Measurements from ENCODE around the gene C2CD4C. TPM values are rescaled to one million over a fixed set of nuclear protein-coding genes. Genes with fewer than 3 reads are reported as not detected.
"Not testable (repeated sequence)": the region's sequence is repeated elsewhere in the genome, so short reads cannot be mapped to it uniquely, and the experiment has no call there.

Gene C2CD4C
- total RNA-seq, 1 donor from 2014 or later: 172 TPM

DNA sequence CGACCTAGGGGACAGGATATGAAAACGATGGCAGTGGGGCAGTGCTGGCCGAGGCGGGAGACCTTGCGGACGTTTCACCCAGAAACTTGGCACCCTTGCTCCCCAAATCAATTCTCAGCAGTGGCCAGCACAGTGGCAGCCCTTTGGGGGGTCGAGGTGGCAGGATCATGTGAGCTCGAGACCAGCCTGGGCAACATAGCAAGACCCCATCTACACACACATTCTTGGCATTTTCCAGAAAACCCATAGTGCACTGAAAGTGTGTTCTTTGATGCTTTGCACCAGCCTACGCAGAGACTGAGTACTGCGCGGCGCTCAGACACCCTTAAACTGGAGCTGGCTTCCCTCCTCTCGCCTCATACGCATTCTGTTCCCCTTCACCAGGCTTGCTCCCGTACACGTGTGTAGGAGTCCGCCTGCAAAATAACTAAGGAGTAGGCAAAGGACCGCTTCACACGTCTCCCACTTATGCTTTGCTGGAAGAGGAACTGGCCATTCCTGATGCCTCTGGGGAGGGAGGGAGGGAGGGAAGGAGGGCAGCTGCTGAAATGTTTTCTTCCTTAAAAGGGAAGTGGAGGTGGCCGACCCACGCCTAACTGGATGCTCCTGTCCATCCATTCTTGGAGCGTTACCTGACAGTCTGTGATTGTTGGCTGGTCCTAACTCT lies 40.9 kb downstream of the C2CD4C start:
- no peak for DNase-seq (ENCODE audit: low spot score)

GRCh38 chr19:367561-367960 lies 41.4 kb downstream of the C2CD4C start:
- no peak for DNase-seq (ENCODE audit: low spot score)

GRCh38 chr19:366951-367350 lies 42.0 kb downstream of the C2CD4C start:
- DNase-seq (ENCODE audit: low spot score): no peak

DNA sequence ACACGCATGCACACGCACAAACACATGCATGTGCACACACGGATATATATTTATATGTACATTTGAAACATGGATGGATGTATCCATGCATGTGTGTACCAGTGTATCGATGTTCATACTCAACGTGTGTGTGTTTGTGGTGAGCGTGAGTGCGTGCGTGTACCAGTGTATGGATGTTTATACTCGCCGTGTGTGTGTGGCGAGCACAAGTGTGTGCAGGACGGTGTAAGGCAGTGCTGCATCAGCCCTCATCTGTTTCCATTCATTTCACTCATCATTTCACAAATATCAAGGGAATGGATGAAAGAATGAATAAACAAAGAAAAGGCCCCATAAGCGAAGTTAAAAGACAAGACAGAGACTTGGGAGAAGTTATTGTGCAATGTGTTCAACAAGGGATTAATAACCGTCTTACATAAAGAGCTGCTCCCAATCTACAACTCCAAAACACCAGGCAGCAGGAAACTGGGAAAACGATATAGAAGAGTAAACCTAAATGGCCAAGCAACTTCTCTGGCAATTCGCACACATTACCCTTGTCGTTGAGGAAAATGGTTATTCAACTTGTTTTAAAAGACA lies 42.7 kb downstream of the C2CD4C start:
- DNase-seq (ENCODE audit: low spot score): no peak

DNA sequence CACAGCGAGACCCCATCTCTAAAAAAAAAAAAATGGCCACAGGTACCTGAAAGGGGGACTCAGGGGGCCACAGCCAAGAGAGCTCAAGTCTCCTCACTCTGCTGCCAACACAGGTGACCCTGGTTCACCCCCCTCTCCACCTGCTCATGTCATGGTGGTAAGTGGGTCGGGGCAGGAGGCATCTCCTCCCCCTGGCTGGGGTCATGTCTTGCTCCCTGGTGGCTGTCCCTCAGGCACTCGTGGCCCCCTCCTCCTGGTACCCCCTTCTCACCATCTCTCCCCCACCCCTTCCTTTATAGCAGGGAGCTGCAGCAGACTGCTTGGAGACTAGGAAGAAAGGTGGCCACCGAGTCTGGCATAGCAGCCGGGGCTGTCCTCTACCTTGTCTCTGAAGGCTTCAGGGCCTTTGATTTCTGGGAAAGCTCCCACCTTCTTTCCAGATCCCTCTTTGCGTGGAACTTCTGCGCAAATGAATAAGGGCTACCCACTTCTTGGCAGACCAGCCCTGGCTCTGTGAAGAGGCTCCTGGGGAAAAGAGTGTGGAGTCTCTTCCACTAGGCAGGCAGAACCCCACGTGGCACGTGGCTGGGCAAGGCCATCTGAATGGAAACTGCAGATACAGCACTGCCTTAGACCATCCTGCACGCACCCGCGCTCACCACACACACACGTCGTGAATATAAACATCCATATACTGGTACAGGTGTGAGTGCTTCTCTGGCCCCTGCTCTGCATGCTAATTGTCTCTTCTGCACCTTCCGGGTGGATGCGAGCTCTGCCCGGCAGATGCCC lies 44.3 kb downstream of the C2CD4C start:
- no peak for DNase-seq (ENCODE audit: low spot score)

DNA sequence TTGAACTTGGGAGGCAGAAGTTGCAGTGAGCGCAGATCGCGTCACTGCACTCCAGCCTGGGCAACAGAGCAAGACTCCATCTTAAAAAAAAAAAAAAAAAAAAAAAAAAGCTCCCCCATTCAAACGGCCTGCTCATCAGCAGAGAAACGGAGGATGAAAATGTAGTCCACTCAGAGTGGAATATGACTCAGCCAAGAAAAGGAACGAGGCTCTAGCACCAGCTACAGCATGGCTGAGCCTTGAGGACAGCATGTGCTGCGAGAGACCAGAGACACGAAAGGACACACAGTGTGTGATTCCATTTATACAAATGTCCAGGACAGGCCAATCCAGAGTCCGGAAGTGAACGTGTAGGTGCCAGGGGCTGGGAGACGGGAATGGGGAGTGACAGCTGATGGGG lies 46.3 kb downstream of the C2CD4C start:
- no peak for DNase-seq (ENCODE audit: low spot score)

DNA sequence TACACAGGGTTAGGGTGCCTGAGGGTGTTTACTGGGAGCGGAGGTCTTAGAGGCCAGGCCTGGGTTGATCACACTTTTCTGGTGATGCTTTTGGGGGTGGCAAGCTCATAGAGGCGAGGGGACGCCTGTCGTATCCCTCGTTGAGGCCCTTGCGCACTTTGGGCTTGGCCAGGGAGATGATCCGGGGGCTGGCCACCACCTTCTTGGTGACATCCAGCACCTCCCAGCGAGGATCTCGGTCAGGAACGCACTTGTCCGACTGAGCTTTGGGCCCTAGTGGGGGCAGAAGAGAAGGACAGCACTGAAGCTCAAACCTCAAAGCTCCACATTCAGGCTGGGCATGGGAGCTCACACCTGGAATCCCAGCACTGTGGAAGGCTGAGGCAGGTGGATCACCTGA lies 46.8 kb downstream of the C2CD4C start:
- no peak for DNase-seq (ENCODE audit: low spot score)

- no peak for DNase-seq (ENCODE audit: low spot score)
Observed at GRCh38 chr19:359653-359925, 49.4 kb downstream of the C2CD4C start.

DNA sequence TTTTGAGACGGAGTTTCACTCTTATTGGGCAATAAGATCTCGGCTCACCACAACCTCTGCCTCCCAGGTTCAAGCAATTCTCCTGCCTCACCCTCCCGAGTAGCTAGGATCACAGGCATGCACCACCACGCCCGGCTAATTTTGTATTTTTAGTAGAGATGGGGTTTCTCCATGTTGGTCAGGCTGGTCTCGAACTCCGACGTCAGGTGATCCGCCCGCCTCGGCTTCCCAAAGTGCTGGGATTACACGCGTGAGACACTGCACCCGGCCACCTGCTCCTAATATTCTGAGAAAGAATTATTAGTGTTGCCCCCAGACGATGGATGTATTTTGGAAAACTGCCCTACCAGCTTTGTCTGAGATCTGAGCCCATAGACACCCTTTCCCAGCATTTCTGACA lies 53.4 kb downstream of the C2CD4C start:
- DNase-seq (ENCODE audit: low spot score): not testable (repeated sequence)

Other genes with a start within 250 kb of the C2CD4C start
- gene PLPP2, start 117.7 kb downstream of the C2CD4C start, total RNA-seq: 224 TPM
- gene MIER2, start 64.4 kb downstream of the C2CD4C start, total RNA-seq: 27.9 TPM
- gene SHC2, start 51.9 kb upstream of the C2CD4C start, total RNA-seq: 139 TPM
- gene MADCAM1, start 87.3 kb upstream of the C2CD4C start, total RNA-seq: 5.8 TPM
- gene TPGS1, start 98.3 kb upstream of the C2CD4C start, total RNA-seq: 33.8 TPM
- 53.3 TPM for gene CDC34, start 122.6 kb upstream of the C2CD4C start, total RNA-seq
- gene GZMM, start 134.9 kb upstream of the C2CD4C start, total RNA-seq: 2.7 TPM
- 480 TPM for gene BSG, start 163.4 kb upstream of the C2CD4C start, total RNA-seq
- gene HCN2, start 180.7 kb upstream of the C2CD4C start, total RNA-seq: 0.40 TPM
- gene POLRMT, start 224.4 kb upstream of the C2CD4C start, total RNA-seq: 56.0 TPM
- 0.17 TPM for gene FGF22, start 230.7 kb upstream of the C2CD4C start, total RNA-seq

All from mucosa of gallbladder (tissue), 1 donor.